Measurements from ENCODE around the gene FLAD1.
"Not testable (repeated sequence)": the region's sequence is repeated elsewhere in the genome, so short reads cannot be mapped to it uniquely, and the experiment has no call there.

The FLAD1 gene

DNA sequence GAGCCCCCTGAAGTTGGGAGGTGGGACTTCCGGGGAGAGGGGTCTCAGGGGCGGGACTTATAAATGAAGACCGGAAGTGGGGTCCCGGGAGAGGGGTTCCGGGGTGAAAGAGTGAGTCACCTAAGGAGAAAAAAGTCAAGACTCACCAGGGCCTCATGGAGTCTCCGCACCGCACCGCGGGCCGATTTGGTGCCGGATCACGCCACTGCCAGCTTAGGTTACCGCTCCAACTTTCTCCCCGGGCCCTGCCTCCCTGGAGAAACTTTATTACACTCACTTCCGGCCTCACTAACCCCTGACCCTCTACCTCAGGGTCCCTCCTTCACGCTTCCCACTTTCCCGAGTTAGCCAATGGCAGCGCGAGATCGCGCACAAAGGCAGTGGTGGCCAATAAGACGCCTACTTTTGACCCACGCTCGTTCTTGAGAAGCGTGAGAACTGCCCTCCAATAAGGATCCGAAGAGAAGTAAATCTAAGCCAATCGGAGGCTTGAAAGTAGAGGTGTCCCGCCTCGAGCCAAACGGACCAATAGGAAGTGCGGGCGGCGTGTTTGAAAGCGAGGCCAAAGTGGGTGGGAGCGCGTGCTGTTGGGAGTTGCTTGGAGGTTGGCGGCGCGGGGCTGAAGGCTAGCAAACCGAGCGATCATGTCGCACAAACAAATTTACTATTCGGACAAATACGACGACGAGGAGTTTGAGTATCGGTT lies 8.9 kb upstream of the FLAD1 start, which contains the start of gene CKS1B:
CKS1B (plus strand) TSS at position 580 of the 706 bp plus-strand sequence; CDS start at position 645, 65 bp downstream.
- Histone ChIP-seq H3K4me1 (ENCODE audit: control insufficient read depth in 1 of 2, insufficient read depth in 2 of 2, low read length in 2 of 2) (peaks cover 39 to 41% of the 10 kb centered on the region in 2 donors), H3K36me3 (ENCODE audit: control insufficient read depth in 1 of 2, insufficient read depth in 2 of 2, low read length in 2 of 2) (peaks cover 0 to 17% of the 10 kb centered on the region in 2 donors), H3K27me3 (ENCODE audit: control insufficient read depth in 1 of 2, insufficient read depth in 2 of 2, low read length in 2 of 2) (no peaks in the 10 kb centered on the region), H3K27ac (ENCODE audit: low read depth, low read length) (peak within 1 kb of the TSS; percentile 98), H3K9me3 (ENCODE audit: control insufficient read depth in 1 of 2, low read length in 2 of 2) (no peaks in the 10 kb centered on the region), H3K9ac (ENCODE audit: low read depth in 1 of 2, low read length in 2 of 2) (peak within 1 kb of the TSS; percentile 96 to 100), H3K4me3 (ENCODE audit: low read depth in 1 of 2, low read length in 2 of 2) (peak within 1 kb of the TSS; percentile 83)

- Histone ChIP-seq H3K27me3 (ENCODE audit: control insufficient read depth in 1 of 2, insufficient read depth in 2 of 2, low read length in 2 of 2) (no peaks in the 10 kb centered on the region), H3K4me3 (ENCODE audit: low read depth in 1 of 2, low read length in 2 of 2) (peak overlapping the region; percentile 83), H3K9ac (ENCODE audit: low read depth in 1 of 2, low read length in 2 of 2) (peak overlapping the region; percentile 96 to 100), H3K36me3 (ENCODE audit: control insufficient read depth in 1 of 2, insufficient read depth in 2 of 2, low read length in 2 of 2) (peaks cover 0 to 13% of the 10 kb centered on the region in 2 donors), H3K4me1 (ENCODE audit: control insufficient read depth in 1 of 2, insufficient read depth in 2 of 2, low read length in 2 of 2) (peaks cover 32 to 35% of the 10 kb centered on the region in 2 donors), H3K9me3 (ENCODE audit: control insufficient read depth in 1 of 2, low read length in 2 of 2) (no peaks in the 10 kb centered on the region), H3K27ac (ENCODE audit: low read depth, low read length) (peak overlapping the region; percentile 98)
Measured at GRCh38 chr1:154974808-154975408, 8.2 kb upstream of the FLAD1 start.

DNA sequence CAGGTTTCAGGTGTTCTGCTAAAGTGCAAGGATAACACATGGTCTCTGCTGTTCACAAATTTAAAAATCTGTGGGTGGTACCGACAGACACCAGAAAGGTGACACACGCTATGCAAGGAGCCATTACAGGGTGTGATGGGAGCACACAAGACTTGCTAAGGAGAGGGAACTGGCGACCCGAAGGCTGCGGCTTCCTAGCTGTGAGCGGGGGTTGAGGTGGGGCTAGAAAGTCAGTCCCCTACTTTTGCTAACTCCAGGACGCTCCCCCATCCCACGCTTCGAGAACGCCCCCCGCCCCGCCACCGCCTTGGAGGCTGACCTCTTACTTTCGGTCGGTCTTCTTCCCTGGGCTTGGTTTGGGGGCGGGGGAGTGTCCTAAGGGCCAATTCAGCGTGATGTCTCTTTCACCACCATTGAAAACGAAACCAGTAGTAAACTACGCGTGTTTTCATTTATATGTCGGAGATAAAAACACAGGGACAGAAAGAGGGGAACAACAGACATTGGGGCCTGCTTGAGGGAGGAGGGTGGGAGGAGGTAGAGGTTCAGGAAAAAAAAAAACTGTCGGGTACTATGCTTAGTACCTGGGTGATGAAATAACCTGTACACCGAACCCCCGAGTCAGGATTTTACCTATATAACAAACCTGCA lies 7.6 kb upstream of the FLAD1 start:
- peak overlapping the region; percentile 83 for H3K4me3 ChIP-seq (ENCODE audit: low read depth in 1 of 2, low read length in 2 of 2)
- H3K27me3 ChIP-seq (ENCODE audit: control insufficient read depth in 1 of 2, insufficient read depth in 2 of 2, low read length in 2 of 2) = no peaks in the 10 kb centered on the region
- peaks cover 26 to 30% of the 10 kb centered on the region in 2 donors for H3K4me1 ChIP-seq (ENCODE audit: control insufficient read depth in 1 of 2, insufficient read depth in 2 of 2, low read length in 2 of 2)
- peak overlapping the region; percentile 96 to 100 for H3K9ac ChIP-seq (ENCODE audit: low read depth in 1 of 2, low read length in 2 of 2)
- peaks cover 0 to 7% of the 10 kb centered on the region in 2 donors for H3K36me3 ChIP-seq (ENCODE audit: control insufficient read depth in 1 of 2, insufficient read depth in 2 of 2, low read length in 2 of 2)
- peak overlapping the region; percentile 98 for H3K27ac ChIP-seq (ENCODE audit: low read depth, low read length)
- H3K9me3 ChIP-seq (ENCODE audit: control insufficient read depth in 1 of 2, low read length in 2 of 2) = no peaks in the 10 kb centered on the region

GRCh38 chr1:154977762-154978161 lies 5.4 kb upstream of the FLAD1 start:
- not testable (repeated sequence) for H3K27ac ChIP-seq (ENCODE audit: low read depth, low read length); H3K4me3 ChIP-seq (ENCODE audit: low read depth in 1 of 2, low read length in 2 of 2); H3K9me3 ChIP-seq (ENCODE audit: control insufficient read depth in 1 of 2, low read length in 2 of 2); H3K9ac ChIP-seq (ENCODE audit: low read depth in 1 of 2, low read length in 2 of 2); H3K27me3 ChIP-seq (ENCODE audit: control insufficient read depth in 1 of 2, insufficient read depth in 2 of 2, low read length in 2 of 2); H3K36me3 ChIP-seq (ENCODE audit: control insufficient read depth in 1 of 2, insufficient read depth in 2 of 2, low read length in 2 of 2)
- peaks cover 10 to 14% of the 10 kb centered on the region in 2 donors for H3K4me1 ChIP-seq (ENCODE audit: control insufficient read depth in 1 of 2, insufficient read depth in 2 of 2, low read length in 2 of 2)

DNA sequence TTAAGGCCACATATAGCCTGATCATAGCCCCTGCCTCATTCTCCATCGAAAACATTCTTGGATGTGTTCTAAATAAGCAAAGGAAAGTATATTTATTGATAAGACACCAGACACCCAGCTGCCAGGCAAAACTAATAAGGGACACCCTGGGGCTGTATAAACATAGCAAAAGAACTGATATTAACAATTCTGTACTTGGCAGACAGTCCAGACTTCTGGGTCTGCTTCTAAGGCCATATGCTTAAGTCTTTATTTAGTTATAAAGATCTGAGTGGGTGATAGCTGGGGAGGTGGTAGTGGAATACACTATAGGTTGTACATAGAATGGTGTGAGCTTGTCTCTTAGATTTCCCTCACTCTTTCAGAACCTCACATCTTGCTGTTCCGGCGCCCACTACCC lies 4.8 kb upstream of the FLAD1 start:
- H3K9ac ChIP-seq (ENCODE audit: low read depth in 1 of 2, low read length in 2 of 2) = no peak overlapping the region
- H3K36me3 ChIP-seq (ENCODE audit: control insufficient read depth in 1 of 2, insufficient read depth in 2 of 2, low read length in 2 of 2) = peaks cover 0 to 7% of the 10 kb centered on the region in 2 donors
- no peaks in the 10 kb centered on the region for H3K27me3 ChIP-seq (ENCODE audit: control insufficient read depth in 1 of 2, insufficient read depth in 2 of 2, low read length in 2 of 2)
- H3K4me3 ChIP-seq (ENCODE audit: low read depth in 1 of 2, low read length in 2 of 2) = no peak overlapping the region
- peaks cover 7 to 10% of the 10 kb centered on the region in 2 donors for H3K4me1 ChIP-seq (ENCODE audit: control insufficient read depth in 1 of 2, insufficient read depth in 2 of 2, low read length in 2 of 2)
- no peaks in the 10 kb centered on the region for H3K9me3 ChIP-seq (ENCODE audit: control insufficient read depth in 1 of 2, low read length in 2 of 2)
- H3K27ac ChIP-seq (ENCODE audit: low read depth, low read length) = no peak overlapping the region

DNA sequence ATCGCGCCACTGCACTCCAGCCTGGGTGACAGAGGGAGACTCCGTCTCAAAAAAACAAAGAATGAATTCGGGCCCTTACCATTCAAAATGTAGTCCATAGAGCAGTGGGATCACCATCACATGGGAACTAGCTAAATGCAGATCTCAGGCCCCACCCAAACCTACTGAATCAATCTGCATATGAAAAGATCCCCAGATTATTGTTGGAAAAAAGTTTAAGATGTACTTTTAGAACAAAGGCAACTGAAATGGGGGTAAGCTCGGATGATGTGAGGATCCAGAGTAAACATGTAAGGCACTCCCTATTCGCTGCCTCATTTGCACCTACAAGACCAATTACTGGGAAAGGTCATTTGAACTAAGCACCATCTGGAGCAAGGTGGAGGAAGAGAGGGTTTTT lies 803 bp upstream of the FLAD1 start:
- Histone ChIP-seq H3K36me3 (ENCODE audit: control insufficient read depth in 1 of 2, insufficient read depth in 2 of 2, low read length in 2 of 2) (peaks cover 0 to 10% of the 10 kb centered on the region in 2 donors), H3K4me1 (ENCODE audit: control insufficient read depth in 1 of 2, insufficient read depth in 2 of 2, low read length in 2 of 2) (peaks cover 11 to 17% of the 10 kb centered on the region in 2 donors), H3K9me3 (ENCODE audit: control insufficient read depth in 1 of 2, low read length in 2 of 2) (no peaks in the 10 kb centered on the region), H3K27me3 (ENCODE audit: control insufficient read depth in 1 of 2, insufficient read depth in 2 of 2, low read length in 2 of 2) (no peaks in the 10 kb centered on the region), H3K9ac (ENCODE audit: low read depth in 1 of 2, low read length in 2 of 2) (peak overlapping the region; percentile 16 to 49), H3K4me3 (ENCODE audit: low read depth in 1 of 2, low read length in 2 of 2) (peak overlapping the region; percentile 69 to 96), H3K27ac (ENCODE audit: low read depth, low read length) (no peak overlapping the region)

DNA sequence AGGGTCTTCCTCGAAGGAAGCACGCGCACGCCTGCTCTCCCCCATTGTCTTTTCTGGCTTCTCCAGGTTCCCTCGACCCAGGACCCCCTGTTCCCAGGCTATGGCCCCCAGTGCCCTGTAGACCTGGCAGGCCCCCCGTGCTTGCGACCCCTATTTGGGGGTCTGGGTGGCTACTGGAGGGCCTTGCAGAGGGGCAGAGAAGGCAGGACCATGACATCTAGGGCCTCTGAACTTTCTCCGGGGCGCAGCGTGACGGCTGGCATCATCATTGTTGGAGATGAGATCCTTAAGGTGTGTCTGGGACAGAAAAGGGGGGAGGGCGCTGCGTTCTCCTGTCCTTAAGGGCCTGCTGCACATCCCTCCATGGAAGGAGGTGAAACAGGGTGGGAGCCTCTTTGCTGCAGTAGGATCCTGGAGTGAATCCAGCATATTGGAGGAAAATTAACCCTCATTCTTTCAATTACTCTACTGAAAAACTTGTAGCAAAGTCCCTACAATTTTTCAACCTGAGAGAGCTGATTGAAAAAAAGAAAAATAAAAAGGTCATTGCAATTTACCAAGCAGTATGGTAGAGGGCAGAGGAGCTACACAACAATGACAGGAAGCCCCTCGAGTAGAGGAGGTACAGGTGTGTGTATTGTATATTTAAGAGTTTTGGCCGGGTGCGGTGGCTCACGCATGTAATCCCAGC lies 777 bp downstream of the FLAD1 start:
- Histone ChIP-seq H3K9me3 (ENCODE audit: control insufficient read depth in 1 of 2, low read length in 2 of 2) (no peaks in the 10 kb centered on the region), H3K9ac (ENCODE audit: low read depth in 1 of 2, low read length in 2 of 2) (peak overlapping the region; percentile 78 to 93), H3K4me1 (ENCODE audit: control insufficient read depth in 1 of 2, insufficient read depth in 2 of 2, low read length in 2 of 2) (peaks cover 19 to 27% of the 10 kb centered on the region in 2 donors), H3K36me3 (ENCODE audit: control insufficient read depth in 1 of 2, insufficient read depth in 2 of 2, low read length in 2 of 2) (peaks cover 8 to 23% of the 10 kb centered on the region in 2 donors), H3K27me3 (ENCODE audit: control insufficient read depth in 1 of 2, insufficient read depth in 2 of 2, low read length in 2 of 2) (no peaks in the 10 kb centered on the region), H3K27ac (ENCODE audit: low read depth, low read length) (no peak overlapping the region), H3K4me3 (ENCODE audit: low read depth in 1 of 2, low read length in 2 of 2) (peak overlapping the region; percentile 96 to 98)

- peaks cover 13 to 33% of the 10 kb centered on the region in 2 donors for H3K36me3 ChIP-seq (ENCODE audit: control insufficient read depth in 1 of 2, insufficient read depth in 2 of 2, low read length in 2 of 2)
- H3K4me3 ChIP-seq (ENCODE audit: low read depth in 1 of 2, low read length in 2 of 2); H3K27me3 ChIP-seq (ENCODE audit: control insufficient read depth in 1 of 2, insufficient read depth in 2 of 2, low read length in 2 of 2); H3K9me3 ChIP-seq (ENCODE audit: control insufficient read depth in 1 of 2, low read length in 2 of 2); H3K9ac ChIP-seq (ENCODE audit: low read depth in 1 of 2, low read length in 2 of 2); H3K27ac ChIP-seq (ENCODE audit: low read depth, low read length): not testable (repeated sequence)
- peaks cover 31 to 37% of the 10 kb centered on the region in 2 donors for H3K4me1 ChIP-seq (ENCODE audit: control insufficient read depth in 1 of 2, insufficient read depth in 2 of 2, low read length in 2 of 2)
Measured at GRCh38 chr1:154986736-154987135, 3.6 kb downstream of the FLAD1 start.

- Histone ChIP-seq H3K27me3 (ENCODE audit: control insufficient read depth in 1 of 2, insufficient read depth in 2 of 2, low read length in 2 of 2) (no peaks in the 10 kb centered on the region), H3K27ac (ENCODE audit: low read depth, low read length) (no peak overlapping the region), H3K4me1 (ENCODE audit: control insufficient read depth in 1 of 2, insufficient read depth in 2 of 2, low read length in 2 of 2) (peaks cover 29 to 35% of the 10 kb centered on the region in 2 donors), H3K9me3 (ENCODE audit: control insufficient read depth in 1 of 2, low read length in 2 of 2) (no peaks in the 10 kb centered on the region), H3K36me3 (ENCODE audit: control insufficient read depth in 1 of 2, insufficient read depth in 2 of 2, low read length in 2 of 2) (peaks cover 13 to 33% of the 10 kb centered on the region in 2 donors), H3K4me3 (ENCODE audit: low read depth in 1 of 2, low read length in 2 of 2) (no peak overlapping the region), H3K9ac (ENCODE audit: low read depth in 1 of 2, low read length in 2 of 2) (no peak overlapping the region)
Measured at GRCh38 chr1:154987326-154987725, 4.2 kb downstream of the FLAD1 start.
